Measurements from ENCODE around the gene LYSMD2.

GRCh38 chr15:51726302-51727073, 11.0 kb downstream of the LYSMD2 start:
- TF ChIP-seq, protein P1, sequence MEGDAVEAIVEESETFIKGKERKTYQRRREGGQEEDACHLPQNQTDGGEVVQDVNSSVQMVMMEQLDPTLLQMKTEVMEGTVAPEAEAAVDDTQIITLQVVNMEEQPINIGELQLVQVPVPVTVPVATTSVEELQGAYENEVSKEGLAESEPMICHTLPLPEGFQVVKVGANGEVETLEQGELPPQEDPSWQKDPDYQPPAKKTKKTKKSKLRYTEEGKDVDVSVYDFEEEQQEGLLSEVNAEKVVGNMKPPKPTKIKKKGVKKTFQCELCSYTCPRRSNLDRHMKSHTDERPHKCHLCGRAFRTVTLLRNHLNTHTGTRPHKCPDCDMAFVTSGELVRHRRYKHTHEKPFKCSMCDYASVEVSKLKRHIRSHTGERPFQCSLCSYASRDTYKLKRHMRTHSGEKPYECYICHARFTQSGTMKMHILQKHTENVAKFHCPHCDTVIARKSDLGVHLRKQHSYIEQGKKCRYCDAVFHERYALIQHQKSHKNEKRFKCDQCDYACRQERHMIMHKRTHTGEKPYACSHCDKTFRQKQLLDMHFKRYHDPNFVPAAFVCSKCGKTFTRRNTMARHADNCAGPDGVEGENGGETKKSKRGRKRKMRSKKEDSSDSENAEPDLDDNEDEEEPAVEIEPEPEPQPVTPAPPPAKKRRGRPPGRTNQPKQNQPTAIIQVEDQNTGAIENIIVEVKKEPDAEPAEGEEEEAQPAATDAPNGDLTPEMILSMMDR (IDR thresholded peaks at IDR 0.05 in 8 of 11, conservative IDR thresholded peaks at IDR 0.05 in 3 of 11): no peak
- TF ChIP-seq POLR2A (IDR thresholded peaks at IDR 0.05): no peak

All from spleen (tissue), 7 donors.